ENCODE results near the gene JHY.
A peak's percentile ranks its signal among the peaks of the same experiment; 100 is the strongest.

The JHY gene

GRCh38 chr11:122954455-122954854 lies 71.9 kb downstream of the JHY start:
- no peaks in the 10 kb centered on the region for H3K9me3 Mint-ChIP-seq (ENCODE audit: low read depth)
- H3K4me3 Mint-ChIP-seq: no peak overlapping the region
- no peaks in the 10 kb centered on the region for H3K27me3 Mint-ChIP-seq
- peaks cover 5% of the 10 kb centered on the region for H3K36me3 Mint-ChIP-seq
- H3K27ac Mint-ChIP-seq: no peak overlapping the region
- no peaks in the 10 kb centered on the region for H3K4me1 Mint-ChIP-seq (ENCODE audit: low read depth)

GRCh38 chr11:122963961-122964360 lies 81.4 kb downstream of the JHY start:
- H3K9me3 Mint-ChIP-seq (ENCODE audit: low read depth): no peaks in the 10 kb centered on the region
- H3K4me1 Mint-ChIP-seq (ENCODE audit: low read depth): no peaks in the 10 kb centered on the region
- H3K36me3 Mint-ChIP-seq: peaks cover 3% of the 10 kb centered on the region
- no peak overlapping the region for H3K27ac Mint-ChIP-seq
- H3K27me3 Mint-ChIP-seq: peaks cover 16% of the 10 kb centered on the region
- H3K4me3 Mint-ChIP-seq: no peak overlapping the region

GRCh38 chr11:122976061-122976733 lies 93.6 kb downstream of the JHY start:
- Mint-ChIP-seq H3K36me3 (peaks cover 3% of the 10 kb centered on the region), H3K9me3 (ENCODE audit: low read depth) (peaks cover 5% of the 10 kb centered on the region), H3K4me1 (ENCODE audit: low read depth) (peaks cover 32% of the 10 kb centered on the region), H3K27ac (no peak overlapping the region), H3K27me3 (peaks cover 54% of the 10 kb centered on the region), H3K4me3 (peak overlapping the region; percentile 65)

GRCh38 chr11:122976734-122977469 lies 94.3 kb downstream of the JHY start:
- Mint-ChIP-seq H3K36me3 (peaks cover 3% of the 10 kb centered on the region), H3K27me3 (peaks cover 56% of the 10 kb centered on the region), H3K4me3 (peak overlapping the region; percentile 65), H3K27ac (no peak overlapping the region), H3K9me3 (ENCODE audit: low read depth) (peaks cover 5% of the 10 kb centered on the region), H3K4me1 (ENCODE audit: low read depth) (peaks cover 32% of the 10 kb centered on the region)

- Mint-ChIP-seq H3K4me1 (ENCODE audit: low read depth) (peaks cover 32% of the 10 kb centered on the region), H3K27me3 (peaks cover 61% of the 10 kb centered on the region), H3K9me3 (ENCODE audit: low read depth) (peaks cover 8% of the 10 kb centered on the region), H3K36me3 (peaks cover 3% of the 10 kb centered on the region), H3K4me3 (peak overlapping the region; percentile 75), H3K27ac (no peak overlapping the region)
Measured at GRCh38 chr11:122977470-122978298, 95.1 kb downstream of the JHY start.

GRCh38 chr11:122978299-122978620 lies 95.7 kb downstream of the JHY start:
- Mint-ChIP-seq H3K27me3 (peaks cover 67% of the 10 kb centered on the region), H3K9me3 (ENCODE audit: low read depth) (peaks cover 11% of the 10 kb centered on the region), H3K36me3 (peaks cover 3% of the 10 kb centered on the region), H3K27ac (no peak overlapping the region), H3K4me3 (peak overlapping the region; percentile 75), H3K4me1 (ENCODE audit: low read depth) (peaks cover 37% of the 10 kb centered on the region)

- Mint-ChIP-seq H3K4me3 (peak overlapping the region; percentile 31), H3K27ac (no peak overlapping the region), H3K36me3 (peaks cover 3% of the 10 kb centered on the region), H3K4me1 (ENCODE audit: low read depth) (peaks cover 43% of the 10 kb centered on the region), H3K9me3 (ENCODE audit: low read depth) (peaks cover 11% of the 10 kb centered on the region), H3K27me3 (peaks cover 65% of the 10 kb centered on the region)
Measured at GRCh38 chr11:122979103-122979814, 96.7 kb downstream of the JHY start.

GRCh38 chr11:122979815-122980595 lies 97.4 kb downstream of the JHY start:
- H3K9me3 Mint-ChIP-seq (ENCODE audit: low read depth): peaks cover 11% of the 10 kb centered on the region
- peaks cover 3% of the 10 kb centered on the region for H3K36me3 Mint-ChIP-seq
- peaks cover 65% of the 10 kb centered on the region for H3K27me3 Mint-ChIP-seq
- peak overlapping the region; percentile 31 for H3K4me3 Mint-ChIP-seq
- no peak overlapping the region for H3K27ac Mint-ChIP-seq
- H3K4me1 Mint-ChIP-seq (ENCODE audit: low read depth): peaks cover 43% of the 10 kb centered on the region

- H3K36me3 Mint-ChIP-seq: peaks cover 3% of the 10 kb centered on the region
- H3K4me1 Mint-ChIP-seq (ENCODE audit: low read depth): peaks cover 37% of the 10 kb centered on the region
- peaks cover 67% of the 10 kb centered on the region for H3K27me3 Mint-ChIP-seq
- H3K4me3 Mint-ChIP-seq: no peak within 1 kb of the TSS
- H3K27ac Mint-ChIP-seq: no peak within 1 kb of the TSS
- peaks cover 11% of the 10 kb centered on the region for H3K9me3 Mint-ChIP-seq (ENCODE audit: low read depth)
Measured at GRCh38 chr11:122981388-122982264, 99.1 kb downstream of the JHY start, which contains the start of gene BSX. Gene BSX, minus strand, starts transcription at chr11:122981834. Its CDS starts 163 bp downstream, at chr11:122981671.

- H3K4me1 Mint-ChIP-seq (ENCODE audit: low read depth): peaks cover 23% of the 10 kb centered on the region
- peaks cover 6% of the 10 kb centered on the region for H3K9me3 Mint-ChIP-seq (ENCODE audit: low read depth)
- H3K36me3 Mint-ChIP-seq: no peaks in the 10 kb centered on the region
- H3K4me3 Mint-ChIP-seq: peak overlapping the region; percentile 89
- H3K27me3 Mint-ChIP-seq: peaks cover 59% of the 10 kb centered on the region
- H3K27ac Mint-ChIP-seq: no peak overlapping the region
Measured at GRCh38 chr11:122983438-122984185, 101.1 kb downstream of the JHY start.

GRCh38 chr11:122984186-122985011 lies 101.8 kb downstream of the JHY start:
- peak overlapping the region; percentile 89 for H3K4me3 Mint-ChIP-seq
- H3K36me3 Mint-ChIP-seq: no peaks in the 10 kb centered on the region
- peaks cover 6% of the 10 kb centered on the region for H3K9me3 Mint-ChIP-seq (ENCODE audit: low read depth)
- peaks cover 20% of the 10 kb centered on the region for H3K4me1 Mint-ChIP-seq (ENCODE audit: low read depth)
- H3K27ac Mint-ChIP-seq: no peak overlapping the region
- H3K27me3 Mint-ChIP-seq: peaks cover 55% of the 10 kb centered on the region

- Mint-ChIP-seq H3K27me3 (peaks cover 26% of the 10 kb centered on the region), H3K36me3 (no peaks in the 10 kb centered on the region), H3K4me1 (ENCODE audit: low read depth) (no peaks in the 10 kb centered on the region), H3K4me3 (no peak overlapping the region), H3K9me3 (ENCODE audit: low read depth) (no peaks in the 10 kb centered on the region), H3K27ac (no peak overlapping the region)
Measured at GRCh38 chr11:122995526-122995925, 113.0 kb downstream of the JHY start.

Data from activated naive CD8-positive, alpha-beta T cell (primary cell).